Measurements from ENCODE around the gene UBE2QL1. TPM values are rescaled to one million over a fixed set of nuclear protein-coding genes. Genes with fewer than 3 reads are reported as not detected.

Gene UBE2QL1
- total RNA-seq, 1 experiment from 2014 or later, result 0.50 TPM

- H3K27me3 Mint-ChIP-seq (ENCODE audit: low read depth), result no peaks in the 10 kb centered on the region; the same call in 1 of the 2 replicates
- H3K4me3 Mint-ChIP-seq, result no peak overlapping the region
- CTCF ChIA-PET, result interaction anchor here (0.6 to 1.5 kb wide), 2 partner anchors 77 to 90 kb away, joined by 3 to 7 read pairs; partner anchors contain the start of gene UBE2QL1
- POLR2A ChIA-PET, result no interaction called here
- TF ChIP-seq, protein P1, sequence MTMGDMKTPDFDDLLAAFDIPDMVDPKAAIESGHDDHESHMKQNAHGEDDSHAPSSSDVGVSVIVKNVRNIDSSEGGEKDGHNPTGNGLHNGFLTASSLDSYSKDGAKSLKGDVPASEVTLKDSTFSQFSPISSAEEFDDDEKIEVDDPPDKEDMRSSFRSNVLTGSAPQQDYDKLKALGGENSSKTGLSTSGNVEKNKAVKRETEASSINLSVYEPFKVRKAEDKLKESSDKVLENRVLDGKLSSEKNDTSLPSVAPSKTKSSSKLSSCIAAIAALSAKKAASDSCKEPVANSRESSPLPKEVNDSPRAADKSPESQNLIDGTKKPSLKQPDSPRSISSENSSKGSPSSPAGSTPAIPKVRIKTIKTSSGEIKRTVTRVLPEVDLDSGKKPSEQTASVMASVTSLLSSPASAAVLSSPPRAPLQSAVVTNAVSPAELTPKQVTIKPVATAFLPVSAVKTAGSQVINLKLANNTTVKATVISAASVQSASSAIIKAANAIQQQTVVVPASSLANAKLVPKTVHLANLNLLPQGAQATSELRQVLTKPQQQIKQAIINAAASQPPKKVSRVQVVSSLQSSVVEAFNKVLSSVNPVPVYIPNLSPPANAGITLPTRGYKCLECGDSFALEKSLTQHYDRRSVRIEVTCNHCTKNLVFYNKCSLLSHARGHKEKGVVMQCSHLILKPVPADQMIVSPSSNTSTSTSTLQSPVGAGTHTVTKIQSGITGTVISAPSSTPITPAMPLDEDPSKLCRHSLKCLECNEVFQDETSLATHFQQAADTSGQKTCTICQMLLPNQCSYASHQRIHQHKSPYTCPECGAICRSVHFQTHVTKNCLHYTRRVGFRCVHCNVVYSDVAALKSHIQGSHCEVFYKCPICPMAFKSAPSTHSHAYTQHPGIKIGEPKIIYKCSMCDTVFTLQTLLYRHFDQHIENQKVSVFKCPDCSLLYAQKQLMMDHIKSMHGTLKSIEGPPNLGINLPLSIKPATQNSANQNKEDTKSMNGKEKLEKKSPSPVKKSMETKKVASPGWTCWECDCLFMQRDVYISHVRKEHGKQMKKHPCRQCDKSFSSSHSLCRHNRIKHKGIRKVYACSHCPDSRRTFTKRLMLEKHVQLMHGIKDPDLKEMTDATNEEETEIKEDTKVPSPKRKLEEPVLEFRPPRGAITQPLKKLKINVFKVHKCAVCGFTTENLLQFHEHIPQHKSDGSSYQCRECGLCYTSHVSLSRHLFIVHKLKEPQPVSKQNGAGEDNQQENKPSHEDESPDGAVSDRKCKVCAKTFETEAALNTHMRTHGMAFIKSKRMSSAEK (CRISPR knock-in tag; IDR thresholded peaks at IDR 0.05; ENCODE audit: borderline replicate concordance), result no peak
- TF ChIP-seq RORB (CRISPR knock-in tag; IDR thresholded peaks at IDR 0.05) (no peak), ARID4B (CRISPR knock-in tag; IDR thresholded peaks at IDR 0.05; ENCODE audit: borderline replicate concordance) (no peak), ETV6 (CRISPR knock-in tag; IDR thresholded peaks at IDR 0.05) (no peak), GABPB1 (CRISPR knock-in tag; IDR thresholded peaks at IDR 0.05) (no peak), ZBTB21 (CRISPR knock-in tag; IDR thresholded peaks at IDR 0.05; ENCODE audit: borderline replicate concordance) (no peak), E2F4 (CRISPR knock-in tag; IDR thresholded peaks at IDR 0.05; ENCODE audit: borderline replicate concordance, low read depth) (no peak), ELF4 (CRISPR knock-in tag; IDR thresholded peaks at IDR 0.05; ENCODE audit: low read depth) (no peak), ZNF121 (CRISPR knock-in tag; IDR thresholded peaks at IDR 0.05) (no peak), ZSCAN18 (CRISPR knock-in tag; IDR thresholded peaks at IDR 0.05) (no peak), FOXK1 (CRISPR knock-in tag; IDR thresholded peaks at IDR 0.05) (no peak)
- TF ChIP-seq, protein P2, sequence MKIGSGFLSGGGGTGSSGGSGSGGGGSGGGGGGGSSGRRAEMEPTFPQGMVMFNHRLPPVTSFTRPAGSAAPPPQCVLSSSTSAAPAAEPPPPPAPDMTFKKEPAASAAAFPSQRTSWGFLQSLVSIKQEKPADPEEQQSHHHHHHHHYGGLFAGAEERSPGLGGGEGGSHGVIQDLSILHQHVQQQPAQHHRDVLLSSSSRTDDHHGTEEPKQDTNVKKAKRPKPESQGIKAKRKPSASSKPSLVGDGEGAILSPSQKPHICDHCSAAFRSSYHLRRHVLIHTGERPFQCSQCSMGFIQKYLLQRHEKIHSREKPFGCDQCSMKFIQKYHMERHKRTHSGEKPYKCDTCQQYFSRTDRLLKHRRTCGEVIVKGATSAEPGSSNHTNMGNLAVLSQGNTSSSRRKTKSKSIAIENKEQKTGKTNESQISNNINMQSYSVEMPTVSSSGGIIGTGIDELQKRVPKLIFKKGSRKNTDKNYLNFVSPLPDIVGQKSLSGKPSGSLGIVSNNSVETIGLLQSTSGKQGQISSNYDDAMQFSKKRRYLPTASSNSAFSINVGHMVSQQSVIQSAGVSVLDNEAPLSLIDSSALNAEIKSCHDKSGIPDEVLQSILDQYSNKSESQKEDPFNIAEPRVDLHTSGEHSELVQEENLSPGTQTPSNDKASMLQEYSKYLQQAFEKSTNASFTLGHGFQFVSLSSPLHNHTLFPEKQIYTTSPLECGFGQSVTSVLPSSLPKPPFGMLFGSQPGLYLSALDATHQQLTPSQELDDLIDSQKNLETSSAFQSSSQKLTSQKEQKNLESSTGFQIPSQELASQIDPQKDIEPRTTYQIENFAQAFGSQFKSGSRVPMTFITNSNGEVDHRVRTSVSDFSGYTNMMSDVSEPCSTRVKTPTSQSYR (CRISPR knock-in tag; IDR thresholded peaks at IDR 0.05), result no peak
- TF ChIP-seq, protein P3, sequence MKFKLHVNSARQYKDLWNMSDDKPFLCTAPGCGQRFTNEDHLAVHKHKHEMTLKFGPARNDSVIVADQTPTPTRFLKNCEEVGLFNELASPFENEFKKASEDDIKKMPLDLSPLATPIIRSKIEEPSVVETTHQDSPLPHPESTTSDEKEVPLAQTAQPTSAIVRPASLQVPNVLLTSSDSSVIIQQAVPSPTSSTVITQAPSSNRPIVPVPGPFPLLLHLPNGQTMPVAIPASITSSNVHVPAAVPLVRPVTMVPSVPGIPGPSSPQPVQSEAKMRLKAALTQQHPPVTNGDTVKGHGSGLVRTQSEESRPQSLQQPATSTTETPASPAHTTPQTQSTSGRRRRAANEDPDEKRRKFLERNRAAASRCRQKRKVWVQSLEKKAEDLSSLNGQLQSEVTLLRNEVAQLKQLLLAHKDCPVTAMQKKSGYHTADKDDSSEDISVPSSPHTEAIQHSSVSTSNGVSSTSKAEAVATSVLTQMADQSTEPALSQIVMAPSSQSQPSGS (CRISPR knock-in tag; IDR thresholded peaks at IDR 0.05; ENCODE audit: borderline replicate concordance, low read depth), result no peak
- DNase-seq (ENCODE audit: low spot score) (no peak), ATAC-seq (no peak)
- no peaks in the 10 kb centered on the region for H3K4me1 Mint-ChIP-seq
- H3K27ac Mint-ChIP-seq, result no peak overlapping the region
- no peaks in the 10 kb centered on the region for H3K36me3 Mint-ChIP-seq
- no peaks in the 10 kb centered on the region for H3K9me3 Mint-ChIP-seq
Observed at GRCh38 chr5:6525422-6525821, 76.8 kb downstream of the UBE2QL1 start.

Measured in WTC11 (cell line).